ENCODE measurements around the gene PARVA. TPM values are rescaled to one million over a fixed set of nuclear protein-coding genes. Genes with fewer than 3 reads are reported as not detected.

Gene PARVA
- total RNA-seq, 1 donor from 2014 or later: 45.9 TPM

DNA sequence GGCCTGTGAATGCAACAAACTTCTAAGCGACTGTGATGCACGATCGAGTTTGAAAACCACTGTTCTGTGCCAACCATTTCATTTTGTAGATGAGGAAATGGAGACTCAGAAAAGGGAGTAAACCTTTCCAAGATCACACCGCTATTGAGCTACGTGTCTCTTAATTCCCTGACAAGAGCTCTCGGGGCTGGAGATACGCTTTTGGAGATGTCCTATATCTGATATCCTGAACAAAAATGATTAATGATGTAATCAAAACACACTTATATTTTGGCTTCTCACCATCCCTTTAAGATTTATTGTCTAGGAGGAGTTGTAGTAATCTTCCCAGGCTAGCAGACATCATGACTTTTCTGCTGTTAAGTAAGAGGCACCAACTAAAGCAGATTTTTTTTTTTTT is 1.7 kb upstream of the PARVA start:
- no peaks in the 10 kb centered on the region for H3K36me3 ChIP-seq (ENCODE audit: control insufficient read depth, insufficient read depth, low read length)
- H3K4me3 ChIP-seq (ENCODE audit: low read depth, low read length): no peak overlapping the region
- DNase-seq (ENCODE audit: low read depth): no peak
- TF ChIP-seq, protein P1, sequence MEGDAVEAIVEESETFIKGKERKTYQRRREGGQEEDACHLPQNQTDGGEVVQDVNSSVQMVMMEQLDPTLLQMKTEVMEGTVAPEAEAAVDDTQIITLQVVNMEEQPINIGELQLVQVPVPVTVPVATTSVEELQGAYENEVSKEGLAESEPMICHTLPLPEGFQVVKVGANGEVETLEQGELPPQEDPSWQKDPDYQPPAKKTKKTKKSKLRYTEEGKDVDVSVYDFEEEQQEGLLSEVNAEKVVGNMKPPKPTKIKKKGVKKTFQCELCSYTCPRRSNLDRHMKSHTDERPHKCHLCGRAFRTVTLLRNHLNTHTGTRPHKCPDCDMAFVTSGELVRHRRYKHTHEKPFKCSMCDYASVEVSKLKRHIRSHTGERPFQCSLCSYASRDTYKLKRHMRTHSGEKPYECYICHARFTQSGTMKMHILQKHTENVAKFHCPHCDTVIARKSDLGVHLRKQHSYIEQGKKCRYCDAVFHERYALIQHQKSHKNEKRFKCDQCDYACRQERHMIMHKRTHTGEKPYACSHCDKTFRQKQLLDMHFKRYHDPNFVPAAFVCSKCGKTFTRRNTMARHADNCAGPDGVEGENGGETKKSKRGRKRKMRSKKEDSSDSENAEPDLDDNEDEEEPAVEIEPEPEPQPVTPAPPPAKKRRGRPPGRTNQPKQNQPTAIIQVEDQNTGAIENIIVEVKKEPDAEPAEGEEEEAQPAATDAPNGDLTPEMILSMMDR (IDR thresholded peaks at IDR 0.05; ENCODE audit: insufficient read depth, low read length, poor library complexity, severe bottlenecking): no peak
- H3K27me3 ChIP-seq (ENCODE audit: control insufficient read depth, insufficient read depth, low read length): no peaks in the 10 kb centered on the region

GRCh38 chr11:12376259-12377081 is 901 bp upstream of the PARVA start:
- TF ChIP-seq, protein P1 (IDR thresholded peaks at IDR 0.05; ENCODE audit: insufficient read depth, low read length, poor library complexity, severe bottlenecking): no peak
- no peak overlapping the region for H3K4me3 ChIP-seq (ENCODE audit: low read depth, low read length)
- no peak for DNase-seq (ENCODE audit: low read depth)
- no peaks in the 10 kb centered on the region for H3K27me3 ChIP-seq (ENCODE audit: control insufficient read depth, insufficient read depth, low read length)
- no peaks in the 10 kb centered on the region for H3K36me3 ChIP-seq (ENCODE audit: control insufficient read depth, insufficient read depth, low read length)

GRCh38 chr11:12377824-12378593 is 638 bp downstream of the PARVA start:
- H3K36me3 ChIP-seq (ENCODE audit: control insufficient read depth, insufficient read depth, low read length): no peaks in the 10 kb centered on the region
- no peaks in the 10 kb centered on the region for H3K27me3 ChIP-seq (ENCODE audit: control insufficient read depth, insufficient read depth, low read length)
- no peak for DNase-seq (ENCODE audit: low read depth)
- TF ChIP-seq, protein P1 (IDR thresholded peaks at IDR 0.05; ENCODE audit: insufficient read depth, low read length, poor library complexity, severe bottlenecking): no peak
- peak overlapping the region; percentile 80 for H3K4me3 ChIP-seq (ENCODE audit: low read depth, low read length)

GRCh38 chr11:12380565-12381325 is 3.4 kb downstream of the PARVA start:
- Histone ChIP-seq H3K36me3 (ENCODE audit: control insufficient read depth, insufficient read depth, low read length) (no peaks in the 10 kb centered on the region), H3K4me3 (ENCODE audit: low read depth, low read length) (no peak overlapping the region), H3K27me3 (ENCODE audit: control insufficient read depth, insufficient read depth, low read length) (no peaks in the 10 kb centered on the region)
- no peak for DNase-seq (ENCODE audit: low read depth)
- TF ChIP-seq, protein P1 (IDR thresholded peaks at IDR 0.05; ENCODE audit: insufficient read depth, low read length, poor library complexity, severe bottlenecking): no peak

DNA sequence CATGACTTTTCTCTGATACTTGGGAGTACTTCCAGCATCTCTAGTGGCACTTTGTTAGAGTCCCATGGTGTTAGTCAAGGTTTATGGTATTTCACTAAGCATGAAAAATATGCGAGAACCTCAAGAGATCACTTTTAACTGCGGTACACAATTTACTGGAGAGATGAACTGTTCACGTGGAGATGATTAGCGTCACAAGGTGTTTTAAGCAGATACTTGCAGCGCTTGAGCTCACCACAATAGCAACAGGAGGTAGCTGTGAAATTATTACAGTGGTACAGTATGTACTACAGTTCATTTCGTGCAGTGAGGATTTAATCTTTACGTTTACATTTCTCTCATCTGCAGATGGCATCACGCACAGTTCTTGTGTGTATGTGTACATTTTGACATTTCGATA is 4.5 kb downstream of the PARVA start:
- no peak for DNase-seq (ENCODE audit: low read depth)
- H3K4me3 ChIP-seq (ENCODE audit: low read depth, low read length): no peak overlapping the region
- TF ChIP-seq, protein P1 (IDR thresholded peaks at IDR 0.05; ENCODE audit: insufficient read depth, low read length, poor library complexity, severe bottlenecking): no peak
- no peaks in the 10 kb centered on the region for H3K36me3 ChIP-seq (ENCODE audit: control insufficient read depth, insufficient read depth, low read length)
- no peaks in the 10 kb centered on the region for H3K27me3 ChIP-seq (ENCODE audit: control insufficient read depth, insufficient read depth, low read length)
